Stimulated activated CD8-positive, alpha-beta memory T cell treated with anti-CD3 and anti-CD28 coated beads, Interleukin-12 subunit alpha, Interleukin-12 subunit beta, amount 100 ng/mL, for 4 hours (primary cell): ENCODE data around the gene MZT2B.
"Not testable (repeated sequence)": the region's sequence is repeated elsewhere in the genome, so short reads cannot be mapped to it uniquely, and the experiment has no call there.

Experiments
- DNase-seq: peaks from one replicate; pipeline ENCODE4 v3.0.0-alpha.2; 2020; ENCODE audit warnings: low read depth

MZT2B gene

GRCh38 chr2:130219147-130219546 lies 37.1 kb downstream of the MZT2B start:
- DNase-seq: not testable (repeated sequence)

- DNase-seq: not testable (repeated sequence)
Measured at GRCh38 chr2:130220505-130220904, 38.4 kb downstream of the MZT2B start.

GRCh38 chr2:130222523-130222922 lies 40.5 kb downstream of the MZT2B start:
- DNase-seq: not testable (repeated sequence)

- not testable (repeated sequence) for DNase-seq
Measured at GRCh38 chr2:130228005-130228404, 45.9 kb downstream of the MZT2B start.

- not testable (repeated sequence) for DNase-seq
Measured at GRCh38 chr2:130228467-130229160, 46.6 kb downstream of the MZT2B start.

GRCh38 chr2:130229161-130229510 lies 47.1 kb downstream of the MZT2B start:
- not testable (repeated sequence) for DNase-seq

GRCh38 chr2:130230376-130230775 lies 48.3 kb downstream of the MZT2B start:
- DNase-seq: not testable (repeated sequence)

GRCh38 chr2:130230907-130231306 lies 48.8 kb downstream of the MZT2B start:
- not testable (repeated sequence) for DNase-seq

GRCh38 chr2:130231656-130232055 lies 49.6 kb downstream of the MZT2B start:
- DNase-seq: no peak

GRCh38 chr2:130233066-130233465 lies 51.0 kb downstream of the MZT2B start:
- not testable (repeated sequence) for DNase-seq

- DNase-seq: not testable (repeated sequence)
Measured at GRCh38 chr2:130239581-130239980, 57.5 kb downstream of the MZT2B start.
